K562 (cell line): Measurements from ENCODE around the gene DKK1. TPM values are rescaled to one million over a fixed set of nuclear protein-coding genes. Genes with fewer than 3 reads are reported as not detected.

Experiments used
- CBX2 ChIP-seq: fragments of 200-600 bp; sonication (generic); IDR thresholded peaks from one replicate; pipeline ENCODE4 v1.6.1; 2012; ENCODE audit warnings: mild to moderate bottlenecking, low read length, inconsistent platforms; ENCODE audit not compliant: insufficient read depth, poor library complexity, severe bottlenecking
- CEBPG ChIP-seq, 3 experiments: fragments of 200-800 bp in 1 of 3; sonication (Bioruptor generic) in 1 of 3; sonication (generic) in 1 of 3; formaldehyde crosslinking in 1 of 3; IDR thresholded peaks in 2 of 3; conservative IDR thresholded peaks in 1 of 3; 2 replicates each; pipeline versions ENCODE4 v1.6.1 to v1.8.0; 2016 to 2022; ENCODE audit warnings: missing compliant biosample characterization in 2 of 3, missing genetic modification characterization in 2 of 3, mild to moderate bottlenecking in 1 of 3, missing genetic modification reagents in 1 of 3
- CXXC5 ChIP-seq: fragments of 250-450 bp; sonication (Bioruptor Pico); IDR thresholded peaks from 2 replicates; pipeline ENCODE4 v1.8.0; 2022; ENCODE audit warnings: inconsistent platforms, mild to moderate bottlenecking, moderate library complexity
- EP300 ChIP-seq: IDR thresholded peaks from 2 replicates; pipeline ENCODE4 v1.6.1; 2012; ENCODE audit warnings: low read length, improper control_type of control experiment
- KAT2B ChIP-seq: IDR thresholded peaks from one replicate; pipeline ENCODE4 v1.6.1; 2012; ENCODE audit warnings: low read depth, mild to moderate bottlenecking, control low read depth, inconsistent platforms, low read length, moderate library complexity
- KLF10 ChIP-seq: fragments of 250-450 bp; sonication (Bioruptor Pico); IDR thresholded peaks from 2 replicates; pipeline ENCODE4 v1.6.1; 2021; ENCODE audit warnings: matching md5 sums
- MAZ ChIP-seq, 2 experiments: fragments of 450-650 bp in 1 of 2; sonication (generic) in 1 of 2; formaldehyde crosslinking; IDR thresholded peaks in 1 of 2; conservative IDR thresholded peaks in 1 of 2; 2 replicates each; pipeline versions ENCODE4 v1.4.0 to v1.5.0; 2020; ENCODE audit warnings: mild to moderate bottlenecking in 1 of 2, missing genetic modification reagents in 1 of 2
- MXI1 ChIP-seq: IDR thresholded peaks from 2 replicates; pipeline ENCODE4 v1.6.1; 2011; ENCODE audit warnings: low read depth, mild to moderate bottlenecking, improper control_type of control experiment, low read length
- NR2C2 ChIP-seq, 2 experiments: fragments of 200-800 bp in 1 of 2; sonication (Bioruptor generic) in 1 of 2; sonication (generic) in 1 of 2; formaldehyde crosslinking in 1 of 2; IDR thresholded peaks; 2 replicates each; pipeline versions ENCODE4 v1.6.1 to v1.8.0; 2016 to 2022; ENCODE audit warnings: mild to moderate bottlenecking in 1 of 2, missing compliant biosample characterization in 1 of 2, missing genetic modification characterization in 1 of 2, missing genetic modification reagents in 1 of 2
- REST ChIP-seq, 2 experiments: fragments of 450-650 bp; formaldehyde crosslinking in 1 of 2; IDR thresholded peaks; 2 replicates each; pipeline versions ENCODE4 v1.4.0 to v1.6.1; 2014 to 2020; ENCODE audit warnings: mild to moderate bottlenecking in 2 of 2, borderline replicate concordance in 1 of 2, low read depth in 1 of 2
- STAG1 ChIP-seq: sonication (generic); formaldehyde crosslinking; IDR thresholded peaks from 2 replicates; pipeline ENCODE4 v1.5.0; 2020; ENCODE audit warnings: missing genetic modification reagents, borderline replicate concordance
- polyA plus RNA-seq, 8 experiments: library from polyadenylated mRNA; depleted of rRNA in 4 of 8; stranded (reverse) in 5 of 8; unstranded in 3 of 8; fragments of >200 nt; fragmentation: Nextera tagmentation in 2 of 8; fragmentation: Illumina TruSeq in 1 of 8; extraction: Ambion mirVana in 2 of 8; extraction: Trizol in 1 of 8; gene quantifications; 2 replicates each; pipeline versions ENCODE4 v1.2.1 to v1.2.3, GENCODE V29; 2011 to 2014; ENCODE audit warnings: inconsistent platforms in 1 of 8, missing spikeins in 1 of 8
- total RNA-seq, 7 experiments: library from RNA; depleted of rRNA in 6 of 7; stranded (reverse); fragments of >200 nt in 6 of 7; fragmentation: Illumina TruSeq in 2 of 7; extraction: Trizol in 2 of 7; gene quantifications; 2 replicates each; pipeline versions ENCODE4 v1.2.1 to v1.2.3, GENCODE V29; 2011 to 2021; ENCODE audit warnings: low replicate concordance in 1 of 7

DKK1 gene
- total and polyA plus RNA-seq, 9 of the 15 experiments (the other 6 are each of a cell fraction or from before 2014, with no cell fraction given): 0.13 TPM; not detected in 8

- TF ChIP-seq REST (IDR thresholded peaks at IDR 0.05; ENCODE audit: borderline replicate concordance) (no peak), REST (CRISPR knock-in tag; IDR thresholded peaks at IDR 0.05; ENCODE audit: low read depth) (no peak), CEBPG (CRISPR knock-in tag; IDR thresholded peaks at IDR 0.05) (no peak), CEBPG (tag; conservative IDR thresholded peaks at IDR 0.05 in 1 of 2, IDR thresholded peaks at IDR 0.05 in 1 of 2) (no peak), STAG1 (no peak), MAZ (CRISPR knock-in tag; conservative IDR thresholded peaks at IDR 0.05 in 1 of 2, IDR thresholded peaks at IDR 0.05 in 1 of 2) (no peak), CXXC5 (CRISPR knock-in tag) (no peak), CBX2 (no peak), NR2C2 (CRISPR knock-in tag; IDR thresholded peaks at IDR 0.05) (no peak), NR2C2 (tag; IDR thresholded peaks at IDR 0.05) (no peak), KAT2B (no peak), MXI1 (no peak), KLF10 (CRISPR knock-in tag) (no peak), EP300 (no peak)
These were observed 34.0 kb downstream of the DKK1 start (continued) for GRCh38 chr10:52348037-52348564.
